Brain microvascular endothelial cell (primary cell): ENCODE results near the gene LRRC47.
"Not testable (repeated sequence)": the region's sequence is repeated elsewhere in the genome, so short reads cannot be mapped to it uniquely, and the experiment has no call there.

Experiments
- DNase-seq: peaks from one replicate; pipeline ENCODE4 v3.0.0-alpha.2; 2020
- H3K27ac ChIP-seq: fragments of 250-450 bp; sonication (Bioruptor Pico); 2 replicates; pipeline ENCODE4 v1.5.1; 2020; ENCODE audit warnings: mild to moderate bottlenecking, moderate library complexity
- H3K27me3 ChIP-seq: fragments of 250-450 bp; sonication (Bioruptor Pico); replicated peaks from 2 replicates; pipeline ENCODE4 v1.5.1; 2020; ENCODE audit warnings: mild to moderate bottlenecking
- H3K36me3 ChIP-seq: fragments of 250-450 bp; sonication (Bioruptor Pico); replicated peaks from 2 replicates; pipeline ENCODE4 v1.5.1; 2020; ENCODE audit warnings: mild to moderate bottlenecking
- H3K4me3 ChIP-seq: 2 replicates; pipeline ENCODE4 v1.5.1; 2011; ENCODE audit warnings: low read depth, mild to moderate bottlenecking, control low read depth, low read length, moderate library complexity
- CTCF ChIP-seq: IDR thresholded peaks from 2 replicates; pipeline ENCODE4 v1.5.1; 2011; ENCODE audit warnings: low read depth, mild to moderate bottlenecking, moderate library complexity, low read length, control low read depth, inconsistent platforms; ENCODE audit errors: missing control alignments
- in situ Hi-C: cut with HindIII; loops from 2 replicates; pipeline ENCODE4 v1.10.0; 2017; ENCODE audit warnings: low sequenced_read_pairs, low pct_ligation_motif_present

Gene LRRC47

GRCh38 chr1:3753656-3754454, 42.4 kb downstream of the LRRC47 start:
- Histone ChIP-seq H3K27ac (no peak overlapping the region), H3K4me3 (no peak overlapping the region), H3K36me3 (no peaks in the 10 kb centered on the region), H3K27me3 (no peaks in the 10 kb centered on the region)
- DNase-seq = no peak
- no peak for TF ChIP-seq CTCF
- in situ Hi-C loops = no loop called here

- Histone ChIP-seq H3K27me3 (no peaks in the 10 kb centered on the region), H3K36me3 (no peaks in the 10 kb centered on the region), H3K4me3 (no peak within 1 kb of the TSS), H3K27ac (no peak within 1 kb of the TSS)
- TF ChIP-seq CTCF = no peak
- DNase-seq = no peak
- in situ Hi-C loops = no loop called here
These were observed 43.8 kb downstream of the LRRC47 start, which contains the start of gene CCDC27 for GRCh38 chr1:3752400-3752945. TSS of gene CCDC27 (plus strand) at chr1:3752450. CDS start at chr1:3752482, 32 bp downstream.

- H3K27ac ChIP-seq = no peak overlapping the region
- no peak overlapping the region for H3K4me3 ChIP-seq
- in situ Hi-C loops = no loop called here
- no peaks in the 10 kb centered on the region for H3K27me3 ChIP-seq
- H3K36me3 ChIP-seq = no peaks in the 10 kb centered on the region
- no peak for TF ChIP-seq CTCF
- no peak for DNase-seq
These were observed 45.6 kb downstream of the LRRC47 start for GRCh38 chr1:3750741-3751140.

- TF ChIP-seq CTCF = no peak
- in situ Hi-C loops = no loop called here
- DNase-seq = no peak
- H3K27me3 ChIP-seq = no peaks in the 10 kb centered on the region
- no peak overlapping the region for H3K27ac ChIP-seq
- no peaks in the 10 kb centered on the region for H3K36me3 ChIP-seq
- H3K4me3 ChIP-seq = no peak overlapping the region
These were observed 46.8 kb downstream of the LRRC47 start for GRCh38 chr1:3749512-3749911.

GRCh38 chr1:3748316-3748900, 47.9 kb downstream of the LRRC47 start:
- DNase-seq, H3K27me3 ChIP-seq, in situ Hi-C loops: not testable (repeated sequence)

GRCh38 chr1:3747903-3748302, 48.4 kb downstream of the LRRC47 start:
- DNase-seq = no peak
- Histone ChIP-seq H3K36me3 (no peaks in the 10 kb centered on the region), H3K4me3 (no peak overlapping the region), H3K27me3 (no peaks in the 10 kb centered on the region), H3K27ac (no peak overlapping the region)
- no peak for TF ChIP-seq CTCF
- in situ Hi-C loops = no loop called here

More at GRCh38 chr1:3748316-3748900, 47.9 kb downstream of the LRRC47 start:
- not testable (repeated sequence) for H3K27ac ChIP-seq, H3K4me3 ChIP-seq, H3K36me3 ChIP-seq
